ENCODE measurements around the gene SLC25A36.
"Not testable (repeated sequence)": the region's sequence is repeated elsewhere in the genome, so short reads cannot be mapped to it uniquely, and the experiment has no call there.

SLC25A36 gene

GRCh38 chr3:140956058-140956835 is 14.6 kb downstream of the SLC25A36 start:
- H3K27me3 ChIP-seq (ENCODE audit: control insufficient read depth, insufficient read depth, low read length): no peaks in the 10 kb centered on the region
- H3K4me1 ChIP-seq (ENCODE audit: control insufficient read depth, insufficient read depth, low read length): no peaks in the 10 kb centered on the region
- H3K36me3 ChIP-seq (ENCODE audit: control insufficient read depth, insufficient read depth, low read length): peaks cover 4% of the 10 kb centered on the region
- H3K27ac ChIP-seq (ENCODE audit: low read depth, low read length): no peak overlapping the region
- no peak overlapping the region for H3K4me3 ChIP-seq (ENCODE audit: low read length)
- H3K9ac ChIP-seq (ENCODE audit: low read length): no peak overlapping the region

- H3K27me3 ChIP-seq (ENCODE audit: control insufficient read depth, insufficient read depth, low read length): no peaks in the 10 kb centered on the region
- H3K27ac ChIP-seq (ENCODE audit: low read depth, low read length): no peak overlapping the region
- H3K4me1 ChIP-seq (ENCODE audit: control insufficient read depth, insufficient read depth, low read length): no peaks in the 10 kb centered on the region
- H3K36me3 ChIP-seq (ENCODE audit: control insufficient read depth, insufficient read depth, low read length): peaks cover 2% of the 10 kb centered on the region
- H3K4me3 ChIP-seq (ENCODE audit: low read length): no peak overlapping the region
- H3K9ac ChIP-seq (ENCODE audit: low read length): no peak overlapping the region
Measured at GRCh38 chr3:140972833-140973232, 31.2 kb downstream of the SLC25A36 start.

GRCh38 chr3:140974900-140975299 is 33.3 kb downstream of the SLC25A36 start:
- Histone ChIP-seq H3K27me3 (ENCODE audit: control insufficient read depth, insufficient read depth, low read length) (no peaks in the 10 kb centered on the region), H3K4me1 (ENCODE audit: control insufficient read depth, insufficient read depth, low read length) (no peaks in the 10 kb centered on the region), H3K36me3 (ENCODE audit: control insufficient read depth, insufficient read depth, low read length) (peaks cover 2% of the 10 kb centered on the region), H3K27ac (ENCODE audit: low read depth, low read length) (no peak overlapping the region), H3K4me3 (ENCODE audit: low read length) (no peak overlapping the region), H3K9ac (ENCODE audit: low read length) (no peak overlapping the region)

GRCh38 chr3:140980663-140981062 is 39.0 kb downstream of the SLC25A36 start:
- Histone ChIP-seq H3K36me3 (ENCODE audit: control insufficient read depth, insufficient read depth, low read length) (no peaks in the 10 kb centered on the region), H3K9ac (ENCODE audit: low read length) (no peak overlapping the region), H3K4me1 (ENCODE audit: control insufficient read depth, insufficient read depth, low read length) (no peaks in the 10 kb centered on the region), H3K4me3 (ENCODE audit: low read length) (no peak overlapping the region), H3K27ac (ENCODE audit: low read depth, low read length) (no peak overlapping the region), H3K27me3 (ENCODE audit: control insufficient read depth, insufficient read depth, low read length) (no peaks in the 10 kb centered on the region)

GRCh38 chr3:140987792-140988191 is 46.2 kb downstream of the SLC25A36 start:
- not testable (repeated sequence) for H3K4me1 ChIP-seq (ENCODE audit: control insufficient read depth, insufficient read depth, low read length); H3K36me3 ChIP-seq (ENCODE audit: control insufficient read depth, insufficient read depth, low read length); H3K27ac ChIP-seq (ENCODE audit: low read depth, low read length); H3K4me3 ChIP-seq (ENCODE audit: low read length); H3K9ac ChIP-seq (ENCODE audit: low read length); H3K27me3 ChIP-seq (ENCODE audit: control insufficient read depth, insufficient read depth, low read length)

- no peak overlapping the region for H3K9ac ChIP-seq (ENCODE audit: low read length)
- H3K4me3 ChIP-seq (ENCODE audit: low read length): no peak overlapping the region
- no peak overlapping the region for H3K27ac ChIP-seq (ENCODE audit: low read depth, low read length)
- H3K27me3 ChIP-seq (ENCODE audit: control insufficient read depth, insufficient read depth, low read length): no peaks in the 10 kb centered on the region
- no peaks in the 10 kb centered on the region for H3K4me1 ChIP-seq (ENCODE audit: control insufficient read depth, insufficient read depth, low read length)
- no peaks in the 10 kb centered on the region for H3K36me3 ChIP-seq (ENCODE audit: control insufficient read depth, insufficient read depth, low read length)
Measured at GRCh38 chr3:140994316-140994715, 52.7 kb downstream of the SLC25A36 start.

GRCh38 chr3:140994861-140995260 is 53.2 kb downstream of the SLC25A36 start:
- H3K27ac ChIP-seq (ENCODE audit: low read depth, low read length); H3K4me3 ChIP-seq (ENCODE audit: low read length); H3K4me1 ChIP-seq (ENCODE audit: control insufficient read depth, insufficient read depth, low read length); H3K36me3 ChIP-seq (ENCODE audit: control insufficient read depth, insufficient read depth, low read length); H3K27me3 ChIP-seq (ENCODE audit: control insufficient read depth, insufficient read depth, low read length); H3K9ac ChIP-seq (ENCODE audit: low read length): not testable (repeated sequence)

- Histone ChIP-seq H3K9ac (ENCODE audit: low read length) (no peak overlapping the region), H3K27ac (ENCODE audit: low read depth, low read length) (no peak overlapping the region), H3K4me1 (ENCODE audit: control insufficient read depth, insufficient read depth, low read length) (no peaks in the 10 kb centered on the region), H3K36me3 (ENCODE audit: control insufficient read depth, insufficient read depth, low read length) (no peaks in the 10 kb centered on the region), H3K27me3 (ENCODE audit: control insufficient read depth, insufficient read depth, low read length) (no peaks in the 10 kb centered on the region), H3K4me3 (ENCODE audit: low read length) (no peak overlapping the region)
Measured at GRCh38 chr3:140995881-140996280, 54.2 kb downstream of the SLC25A36 start.

- Histone ChIP-seq H3K4me1 (ENCODE audit: control insufficient read depth, insufficient read depth, low read length) (no peaks in the 10 kb centered on the region), H3K27ac (ENCODE audit: low read depth, low read length) (no peak overlapping the region), H3K4me3 (ENCODE audit: low read length) (no peak overlapping the region), H3K36me3 (ENCODE audit: control insufficient read depth, insufficient read depth, low read length) (no peaks in the 10 kb centered on the region), H3K9ac (ENCODE audit: low read length) (no peak overlapping the region), H3K27me3 (ENCODE audit: control insufficient read depth, insufficient read depth, low read length) (no peaks in the 10 kb centered on the region)
Measured at GRCh38 chr3:141000027-141000663, 58.5 kb downstream of the SLC25A36 start.

- no peaks in the 10 kb centered on the region for H3K4me1 ChIP-seq (ENCODE audit: control insufficient read depth, insufficient read depth, low read length)
- no peaks in the 10 kb centered on the region for H3K36me3 ChIP-seq (ENCODE audit: control insufficient read depth, insufficient read depth, low read length)
- H3K27me3 ChIP-seq (ENCODE audit: control insufficient read depth, insufficient read depth, low read length): no peaks in the 10 kb centered on the region
- H3K9ac ChIP-seq (ENCODE audit: low read length): no peak overlapping the region
- no peak overlapping the region for H3K27ac ChIP-seq (ENCODE audit: low read depth, low read length)
- H3K4me3 ChIP-seq (ENCODE audit: low read length): no peak overlapping the region
Measured at GRCh38 chr3:141000686-141001085, 59.0 kb downstream of the SLC25A36 start.

- H3K4me3 ChIP-seq (ENCODE audit: low read length): no peak overlapping the region
- H3K27me3 ChIP-seq (ENCODE audit: control insufficient read depth, insufficient read depth, low read length): no peaks in the 10 kb centered on the region
- H3K9ac ChIP-seq (ENCODE audit: low read length): no peak overlapping the region
- no peak overlapping the region for H3K27ac ChIP-seq (ENCODE audit: low read depth, low read length)
- H3K36me3 ChIP-seq (ENCODE audit: control insufficient read depth, insufficient read depth, low read length): no peaks in the 10 kb centered on the region
- H3K4me1 ChIP-seq (ENCODE audit: control insufficient read depth, insufficient read depth, low read length): no peaks in the 10 kb centered on the region
Measured at GRCh38 chr3:141006344-141006743, 64.7 kb downstream of the SLC25A36 start.

- Histone ChIP-seq H3K9ac (ENCODE audit: low read length) (no peak overlapping the region), H3K27me3 (ENCODE audit: control insufficient read depth, insufficient read depth, low read length) (no peaks in the 10 kb centered on the region), H3K36me3 (ENCODE audit: control insufficient read depth, insufficient read depth, low read length) (no peaks in the 10 kb centered on the region), H3K27ac (ENCODE audit: low read depth, low read length) (no peak overlapping the region), H3K4me1 (ENCODE audit: control insufficient read depth, insufficient read depth, low read length) (no peaks in the 10 kb centered on the region), H3K4me3 (ENCODE audit: low read length) (no peak overlapping the region)
Measured at GRCh38 chr3:141009496-141009895, 67.9 kb downstream of the SLC25A36 start.
